Gastrocnemius medialis (tissue), 4 donors: ENCODE results near the gene GLRX2.

Experiments used
- CTCF ChIP-seq, 5 experiments: fragments of 450-650 bp in 3 of 5; fragments of 200-600 bp in 2 of 5; sonication (generic) in 2 of 5; IDR thresholded peaks in 4 of 5; conservative IDR thresholded peaks in 1 of 5; 1 replicate in 4 of 5; 2 replicates in 1 of 5; pipeline ENCODE4 v1.5.1; 2016 to 2019; ENCODE audit warnings: antibody characterized with exemption in 5 of 5, mild to moderate bottlenecking in 3 of 5, moderate library complexity in 3 of 5
- POLR2A ChIP-seq, 2 donors: fragments of 450-650 bp; IDR thresholded peaks; one replicate each; pipeline ENCODE4 v1.6.1; 2017; ENCODE audit warnings: antibody characterized with exemption in 2 of 2, mild to moderate bottlenecking in 2 of 2, moderate library complexity in 2 of 2

GRCh38 chr1:193109619-193110018, 4.4 kb upstream of the GLRX2 start:
- no peak for TF ChIP-seq POLR2A (IDR thresholded peaks at IDR 0.05)
- no peak for TF ChIP-seq CTCF (IDR thresholded peaks at IDR 0.05 in 4 of 5, conservative IDR thresholded peaks at IDR 0.05 in 1 of 5)
